BJ (cell line): ENCODE measurements around the gene ABCF3. TPM values are rescaled to one million over a fixed set of nuclear protein-coding genes. Genes with fewer than 3 reads are reported as not detected.

Experiments used
- CTCF ChIA-PET: fragments of 350-600 bp; formaldehyde crosslinking; extraction: SDS; loops from one replicate; lab custom pipeline; 2021; ENCODE audit warnings: antibody characterized with exemption, inconsistent platforms; lab: Yijun Ruan, JAX
- POLR2A ChIA-PET: fragments of 300-600 bp; sonication (Branson Sonifier 250); formaldehyde crosslinking; extraction: SDS; loops from one replicate; lab custom pipeline; 2021; ENCODE audit warnings: antibody characterized with exemption; lab: Charles Lee
- DNase-seq: peaks from one replicate; pipeline ENCODE4 v3.0.0-alpha.2; 2011; ENCODE audit warnings: low read depth
- H3K27me3 ChIP-seq: 2 replicates; pipeline ENCODE4 v1.6.0; 2011; ENCODE audit warnings: low read length; ENCODE audit not compliant: control insufficient read depth, insufficient read depth
- H3K36me3 ChIP-seq: 2 replicates; pipeline ENCODE4 v1.5.1; 2011; ENCODE audit warnings: low read length; ENCODE audit not compliant: control insufficient read depth, insufficient read depth
- H3K4me3 ChIP-seq: 2 replicates; pipeline ENCODE4 v1.5.1; 2011; ENCODE audit warnings: low read depth, mild to moderate bottlenecking, control low read depth, low read length
- polyA plus RNA-seq: library from polyadenylated mRNA; depleted of rRNA; stranded (reverse); fragments of >200 nt; gene quantifications from 2 replicates; pipeline ENCODE4 v1.2.3, GENCODE V29; 2011
- TF ChIP-seq, protein P1 (sequence below): IDR thresholded peaks from 2 replicates; pipeline ENCODE4 v1.5.1; 2011; ENCODE audit warnings: low read depth, mild to moderate bottlenecking, control low read depth, inconsistent platforms, low read length, moderate library complexity; ENCODE audit not compliant: insufficient read depth

The ABCF3 gene
- polyA plus RNA-seq, 1 experiment: 82.8 TPM

GRCh38 chr3:184184546-184185230 lies 1.3 kb upstream of the ABCF3 start:
- CTCF ChIA-PET: no interaction called here
- H3K4me3 ChIP-seq: no peak overlapping the region

GRCh38 chr3:184185461-184186183 lies 377 bp upstream of the ABCF3 start:
- ChIA-PET POLR2A (interaction anchor here (1.0 to 1.2 kb wide), 2 partner anchors 9 to 13 kb away, joined by 9 to 20 read pairs; no protein-coding TSS in a partner anchor), CTCF (interaction anchor here (0.7 to 1.6 kb wide), 3 partner anchors 9 to 42 kb away, joined by 3 to 8 read pairs (median 5); no protein-coding TSS in a partner anchor)
- H3K36me3 ChIP-seq: peaks cover 52% of the 10 kb centered on the region

More at GRCh38 chr3:184184546-184185230, 1.3 kb upstream of the ABCF3 start:
- Histone ChIP-seq H3K27me3 (no peaks in the 10 kb centered on the region), H3K36me3 (peaks cover 56% of the 10 kb centered on the region)
- POLR2A ChIA-PET: interaction anchor here (0.6 to 1.2 kb wide), 3 partner anchors 8 to 152 kb away, joined by 5 to 20 read pairs (median 12); no protein-coding TSS in a partner anchor
- no peak for DNase-seq
- TF ChIP-seq, protein P1, sequence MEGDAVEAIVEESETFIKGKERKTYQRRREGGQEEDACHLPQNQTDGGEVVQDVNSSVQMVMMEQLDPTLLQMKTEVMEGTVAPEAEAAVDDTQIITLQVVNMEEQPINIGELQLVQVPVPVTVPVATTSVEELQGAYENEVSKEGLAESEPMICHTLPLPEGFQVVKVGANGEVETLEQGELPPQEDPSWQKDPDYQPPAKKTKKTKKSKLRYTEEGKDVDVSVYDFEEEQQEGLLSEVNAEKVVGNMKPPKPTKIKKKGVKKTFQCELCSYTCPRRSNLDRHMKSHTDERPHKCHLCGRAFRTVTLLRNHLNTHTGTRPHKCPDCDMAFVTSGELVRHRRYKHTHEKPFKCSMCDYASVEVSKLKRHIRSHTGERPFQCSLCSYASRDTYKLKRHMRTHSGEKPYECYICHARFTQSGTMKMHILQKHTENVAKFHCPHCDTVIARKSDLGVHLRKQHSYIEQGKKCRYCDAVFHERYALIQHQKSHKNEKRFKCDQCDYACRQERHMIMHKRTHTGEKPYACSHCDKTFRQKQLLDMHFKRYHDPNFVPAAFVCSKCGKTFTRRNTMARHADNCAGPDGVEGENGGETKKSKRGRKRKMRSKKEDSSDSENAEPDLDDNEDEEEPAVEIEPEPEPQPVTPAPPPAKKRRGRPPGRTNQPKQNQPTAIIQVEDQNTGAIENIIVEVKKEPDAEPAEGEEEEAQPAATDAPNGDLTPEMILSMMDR: no peak

GRCh38 chr3:184186902-184187207 lies 856 bp downstream of the ABCF3 start:
- peaks cover 47% of the 10 kb centered on the region for H3K36me3 ChIP-seq
- ChIA-PET POLR2A (interaction anchor here (0.8 kb wide), 1 partner anchor 10 kb away, joined by 4 read pairs; no protein-coding TSS in a partner anchor), CTCF (interaction anchor here (0.6 to 1.6 kb wide), 5 partner anchors 10 to 282 kb away, joined by 3 to 8 read pairs (median 3); partner anchors contain the start of gene EEF1AKMT4)

More at GRCh38 chr3:184185461-184186183, 377 bp upstream of the ABCF3 start:
- TF ChIP-seq, protein P1: no peak
- peak overlapping the region; percentile 89 for H3K4me3 ChIP-seq
- H3K27me3 ChIP-seq: no peaks in the 10 kb centered on the region
- DNase-seq: peak; percentile 95

GRCh38 chr3:184188080-184188479 lies 2.1 kb downstream of the ABCF3 start:
- ChIA-PET CTCF (interaction anchor here (0.9 kb wide), 1 partner anchor 40 kb away, joined by 3 read pairs; no protein-coding TSS in a partner anchor), POLR2A (no interaction called here)
- Histone ChIP-seq H3K36me3 (peaks cover 44% of the 10 kb centered on the region), H3K27me3 (no peaks in the 10 kb centered on the region), H3K4me3 (no peak overlapping the region)
- TF ChIP-seq, protein P1: no peak
- no peak for DNase-seq

More at GRCh38 chr3:184186902-184187207, 856 bp downstream of the ABCF3 start:
- H3K27me3 ChIP-seq: no peaks in the 10 kb centered on the region
- H3K4me3 ChIP-seq: peak overlapping the region; percentile 89
- no peak for DNase-seq
- TF ChIP-seq, protein P1: no peak

DNA sequence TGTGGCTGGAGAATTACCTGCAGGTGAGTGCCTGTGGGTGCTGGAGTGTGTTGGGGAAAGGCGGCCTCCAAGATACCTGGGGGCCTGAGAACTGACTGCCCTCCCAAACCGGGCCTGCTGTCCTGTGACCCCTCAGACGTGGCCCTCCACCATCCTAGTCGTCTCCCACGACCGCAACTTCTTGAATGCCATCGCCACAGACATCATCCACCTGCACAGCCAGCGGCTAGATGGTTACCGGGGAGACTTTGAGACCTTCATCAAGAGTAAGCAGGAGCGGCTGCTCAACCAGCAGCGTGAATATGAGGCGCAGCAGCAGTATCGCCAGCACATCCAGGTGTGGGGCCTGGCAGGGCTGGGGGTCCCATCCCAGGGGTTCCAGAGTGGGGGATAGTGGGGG lies 3.4 kb downstream of the ABCF3 start:
- CTCF ChIA-PET: no interaction called here
- H3K36me3 ChIP-seq: peaks cover 44% of the 10 kb centered on the region
- H3K4me3 ChIP-seq: no peak overlapping the region
- no peak for DNase-seq
- POLR2A ChIA-PET: no interaction called here
- H3K27me3 ChIP-seq: no peaks in the 10 kb centered on the region
- TF ChIP-seq, protein P1: no peak
